GM21737 (cell line): ENCODE results near the gene MORN1.
"Not testable (repeated sequence)": the region's sequence is repeated elsewhere in the genome, so short reads cannot be mapped to it uniquely, and the experiment has no call there.

Experiments
- ATAC-seq: cut with Tn5 transposase; IDR thresholded peaks from one replicate; pipeline ENCODE4 v1.9.1; 2021; ENCODE audit warnings: mild to moderate bottlenecking, moderate library complexity; ENCODE audit not compliant: unreplicated experiment

Gene MORN1

DNA sequence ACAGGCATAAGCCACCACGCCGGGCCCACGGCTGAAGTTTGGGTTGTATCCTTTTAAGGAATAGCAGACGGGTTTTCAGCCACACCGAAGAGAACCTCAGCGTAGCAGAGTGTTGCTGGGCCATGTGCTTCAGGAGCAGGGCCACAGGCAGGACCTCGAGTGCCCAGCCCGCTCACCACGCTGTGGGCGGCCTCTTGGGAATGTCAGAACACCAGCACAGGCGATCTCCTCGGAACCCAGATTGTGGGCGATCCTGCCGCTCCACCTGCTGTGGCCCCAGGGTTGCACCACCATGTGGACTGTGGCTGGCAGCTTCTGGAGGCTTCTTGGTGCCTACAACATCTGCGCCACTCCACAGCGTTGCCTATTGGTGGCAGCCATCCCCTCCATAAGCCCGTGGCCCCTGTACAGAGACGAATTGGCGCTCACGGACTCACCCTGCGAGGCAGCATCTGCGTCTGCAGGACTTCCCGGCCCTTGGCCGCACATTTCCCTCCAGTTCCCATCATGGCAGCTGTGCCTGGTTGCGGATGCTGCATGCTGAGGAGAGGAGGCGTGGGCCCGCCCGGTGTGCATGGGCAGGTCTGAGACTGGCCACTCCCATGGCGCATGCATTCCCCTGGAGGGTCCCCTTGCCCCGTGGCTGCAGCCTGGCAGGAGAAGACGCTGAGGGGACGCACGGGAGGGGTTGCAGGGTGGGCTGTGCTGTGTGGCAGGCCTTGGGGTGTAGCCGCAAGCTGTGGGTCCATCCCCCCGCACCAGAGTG is 93.9 kb downstream of the MORN1 start:
- no peak for ATAC-seq

DNA sequence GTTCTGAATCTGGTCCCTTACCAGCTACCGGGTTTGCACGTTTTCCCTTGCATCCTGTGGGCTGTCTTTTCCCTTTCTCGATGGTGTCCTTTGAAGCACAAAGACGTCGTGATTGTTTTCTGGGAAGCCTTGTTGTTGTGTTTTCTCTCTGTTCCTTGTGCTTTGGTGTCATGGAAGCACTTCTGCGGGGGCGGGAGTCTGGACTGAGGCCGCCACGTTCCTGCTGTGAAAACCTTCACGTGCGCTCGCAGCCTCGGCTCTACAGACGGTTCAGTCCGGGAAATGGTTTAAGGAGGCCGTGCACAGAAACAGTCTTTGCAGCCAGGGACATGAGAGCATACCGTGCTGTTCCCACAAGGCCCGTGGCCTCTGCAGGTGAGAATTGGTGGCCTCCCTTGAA is 94.7 kb downstream of the MORN1 start:
- no peak for ATAC-seq

DNA sequence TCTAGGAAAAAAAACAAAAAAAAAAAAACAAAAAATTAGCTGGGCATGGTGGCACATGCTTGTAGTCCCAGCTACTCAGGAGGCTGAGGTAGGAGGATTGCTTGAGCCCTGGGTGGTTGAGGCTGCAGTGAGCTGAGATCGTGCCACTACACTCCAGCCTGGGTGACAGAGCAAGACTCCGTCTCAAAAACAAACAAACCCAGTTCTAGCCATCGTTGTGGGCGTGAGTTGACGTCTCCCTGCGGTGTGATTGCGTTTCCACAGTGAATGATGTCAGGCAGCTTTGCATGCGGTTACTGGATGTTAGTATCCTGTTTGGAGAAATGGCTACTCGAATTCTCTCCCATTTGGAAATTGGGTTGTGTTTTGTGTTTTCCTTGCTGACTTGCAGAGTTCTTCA is 95.1 kb downstream of the MORN1 start:
- not testable (repeated sequence) for ATAC-seq

DNA sequence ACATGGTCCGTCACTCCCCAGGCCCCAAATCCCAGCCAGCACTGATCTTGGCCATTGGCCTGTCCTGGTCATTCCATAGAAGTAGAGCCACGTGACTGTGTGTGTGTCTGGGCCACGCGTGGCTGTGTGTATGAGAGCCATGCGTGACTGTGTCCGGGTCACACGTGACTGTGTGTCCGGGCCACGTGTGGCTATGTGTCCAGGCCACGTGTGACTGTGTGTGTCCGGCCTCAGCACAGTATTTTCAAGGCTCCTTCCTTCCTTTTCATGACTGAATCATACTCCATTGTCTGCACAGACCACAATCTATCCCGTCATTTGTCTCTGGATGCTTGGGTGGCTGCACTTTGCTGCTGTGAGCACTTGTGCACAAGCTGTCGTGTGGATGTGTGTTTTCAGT is 95.8 kb downstream of the MORN1 start:
- no peak for ATAC-seq

DNA sequence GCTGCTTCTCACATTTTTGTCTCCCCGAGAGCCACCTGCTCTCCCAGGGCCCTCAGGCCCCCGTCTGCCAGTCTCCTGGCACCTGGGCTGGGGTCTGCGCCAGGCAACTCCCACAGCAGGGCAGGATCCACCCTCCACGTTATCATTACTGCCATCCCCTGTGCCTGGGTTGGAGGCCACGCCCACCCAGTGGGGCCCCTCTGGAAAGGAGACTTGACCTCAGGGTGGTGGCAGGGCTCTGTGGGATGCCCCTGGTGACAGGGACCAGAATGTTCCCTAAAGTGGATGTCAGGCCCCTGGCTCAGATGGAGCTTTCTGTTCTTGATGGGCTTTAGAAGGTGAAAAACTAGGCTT is 96.7 kb downstream of the MORN1 start:
- no peak for ATAC-seq

DNA sequence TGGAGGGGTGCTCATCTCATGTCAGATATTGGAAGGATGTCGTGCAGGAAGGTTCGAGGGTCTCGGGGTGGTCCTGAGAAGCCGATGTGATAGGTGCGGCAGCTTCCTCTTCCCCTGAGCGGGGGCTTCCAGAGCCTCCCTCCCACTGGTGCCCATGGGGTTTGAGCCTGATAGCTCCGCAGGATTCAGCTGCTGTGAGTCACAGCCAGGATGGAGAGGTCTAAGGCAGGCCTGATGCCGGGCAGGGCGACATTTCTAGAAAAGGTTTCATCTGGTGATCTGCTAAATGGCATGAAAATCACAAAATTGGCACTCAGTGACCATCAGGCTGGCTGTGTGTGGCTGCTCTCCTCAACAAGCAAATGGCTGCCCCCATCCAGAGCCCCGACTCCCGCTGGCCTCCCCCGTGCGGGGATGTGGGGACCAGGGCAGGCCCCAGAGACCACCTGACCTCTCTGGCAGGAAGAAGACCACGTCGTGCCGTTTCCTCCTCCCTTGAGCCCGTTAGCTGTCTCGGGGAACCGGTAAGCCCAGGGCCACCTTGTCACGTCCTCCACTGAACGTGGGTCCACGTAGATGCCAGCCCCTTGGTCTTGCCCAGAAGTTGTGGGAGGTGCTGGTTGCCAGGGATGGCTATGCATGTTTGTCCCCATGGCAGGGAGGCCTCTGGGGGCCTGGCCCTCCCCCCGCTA is 97.2 kb downstream of the MORN1 start:
- ATAC-seq, result no peak

DNA sequence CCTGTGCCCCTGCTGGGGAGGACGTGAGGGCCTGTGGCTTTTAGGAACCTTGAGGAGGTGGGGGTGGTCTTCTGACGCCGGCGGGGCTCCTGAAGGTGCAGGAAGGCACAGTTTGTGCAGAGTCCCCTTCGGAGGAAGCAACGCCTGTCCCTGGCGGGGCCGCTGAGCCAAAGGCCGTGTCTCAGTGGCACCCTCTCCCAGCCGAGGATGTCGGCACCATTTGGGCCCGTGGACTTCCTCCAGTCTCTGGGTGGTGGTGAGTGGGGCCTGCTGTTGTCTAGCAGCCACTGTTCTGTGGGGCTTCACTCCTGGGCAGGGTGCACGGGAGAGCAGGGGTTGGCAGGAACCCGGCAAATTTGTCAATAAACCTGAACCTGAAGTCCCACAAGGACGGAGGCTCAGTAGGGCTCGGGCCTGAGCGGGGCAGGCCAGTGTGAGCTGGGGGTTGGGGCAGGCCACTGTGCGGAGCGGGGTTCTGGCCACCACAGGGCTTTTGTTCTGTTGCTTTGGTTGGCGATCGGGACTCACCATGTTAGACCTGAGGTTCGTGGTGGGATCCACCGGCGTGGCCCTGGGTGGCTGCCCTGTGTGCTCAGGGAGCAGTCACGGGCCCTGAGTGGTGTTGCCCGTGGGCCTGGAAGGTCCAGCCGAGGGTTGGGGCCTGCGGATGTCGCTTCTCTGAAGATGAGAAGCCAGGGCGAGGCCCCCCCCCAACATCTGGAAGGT is 98.5 kb downstream of the MORN1 start:
- no peak for ATAC-seq

DNA sequence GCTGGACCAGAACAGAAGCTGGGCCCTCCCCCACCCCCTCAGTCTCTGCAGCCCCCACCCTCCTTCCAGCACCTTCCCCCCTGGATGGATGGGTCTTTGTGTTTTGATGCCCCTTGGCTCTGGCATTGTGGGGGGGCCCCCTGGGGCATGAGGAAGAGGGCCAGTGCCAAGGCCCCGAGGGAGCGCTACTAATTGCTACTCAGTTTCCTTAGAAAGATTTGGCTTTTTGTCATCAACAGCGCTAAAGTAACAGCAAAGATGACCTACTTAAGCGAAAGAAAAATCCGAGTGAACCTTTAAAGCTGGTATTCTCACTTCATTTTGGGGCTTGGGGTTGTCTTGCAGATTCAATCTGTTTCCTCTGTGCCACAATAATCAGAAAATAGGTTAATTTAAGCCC is 99.8 kb downstream of the MORN1 start:
- no peak for ATAC-seq

DNA sequence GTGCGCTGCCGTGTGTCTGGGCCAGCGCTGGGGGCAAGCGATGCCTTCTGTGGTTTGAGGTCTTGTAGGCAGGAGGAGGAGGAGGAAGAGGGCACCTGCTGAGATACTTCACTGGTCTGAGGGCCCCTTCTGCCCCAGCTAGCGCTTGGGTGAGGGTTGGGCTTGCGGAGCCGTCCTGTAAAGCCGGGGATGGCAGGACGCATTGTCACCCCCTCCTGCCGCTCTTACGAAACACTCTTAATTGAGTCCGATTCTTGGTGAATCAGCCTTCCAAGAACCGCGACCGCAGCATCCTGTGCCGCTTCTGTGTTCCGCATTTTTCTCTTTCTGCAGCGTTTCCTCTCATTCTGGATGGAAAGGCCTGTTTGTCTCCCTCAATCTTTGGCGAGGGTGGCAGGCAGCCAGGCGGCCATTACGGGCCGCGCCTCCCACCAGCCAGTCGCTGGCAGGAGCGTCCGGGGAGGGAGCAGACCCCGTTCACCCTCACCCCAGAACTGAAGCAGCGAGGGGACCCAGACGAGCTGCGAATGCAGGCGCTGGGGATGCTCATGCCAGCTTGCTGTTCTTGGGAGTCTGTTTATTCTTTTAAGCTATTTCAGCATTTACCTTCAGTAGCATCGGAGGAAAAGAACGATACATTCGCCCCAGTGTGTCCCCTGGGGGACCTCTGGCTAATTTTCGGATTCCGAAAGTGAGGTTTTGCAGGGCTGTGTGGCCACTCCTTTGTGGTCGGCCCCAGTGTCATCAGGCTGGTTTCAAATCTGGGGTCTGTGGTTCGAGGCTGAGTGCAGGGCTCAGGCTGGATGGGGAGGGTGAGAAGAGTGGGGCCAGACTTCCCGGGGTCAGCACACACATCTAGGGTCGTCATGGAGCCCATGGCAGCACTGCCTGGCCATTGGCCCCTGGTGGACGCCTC is 100.5 kb downstream of the MORN1 start:
- ATAC-seq, result peak; percentile 64

DNA sequence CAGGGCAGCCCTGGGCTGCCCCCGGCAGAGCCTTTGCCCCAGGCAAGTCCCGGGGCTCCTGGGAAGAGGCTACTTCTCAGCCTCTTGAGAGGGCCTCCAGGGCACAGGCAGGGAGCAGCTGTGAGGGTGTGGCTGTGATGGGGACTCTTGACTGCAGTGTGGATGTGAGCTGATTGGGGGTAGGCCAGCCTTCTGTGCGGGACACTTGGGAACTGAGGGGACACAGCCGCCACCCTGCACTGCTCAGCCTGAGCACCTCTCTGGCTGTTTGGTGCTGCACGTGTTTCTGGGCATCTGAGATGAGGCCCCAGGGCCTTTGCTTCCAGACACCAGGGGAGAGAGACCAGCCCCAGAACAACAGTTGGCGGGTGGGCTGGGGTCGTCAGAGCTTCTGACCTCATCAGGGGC is 101.2 kb downstream of the MORN1 start:
- no peak for ATAC-seq

DNA sequence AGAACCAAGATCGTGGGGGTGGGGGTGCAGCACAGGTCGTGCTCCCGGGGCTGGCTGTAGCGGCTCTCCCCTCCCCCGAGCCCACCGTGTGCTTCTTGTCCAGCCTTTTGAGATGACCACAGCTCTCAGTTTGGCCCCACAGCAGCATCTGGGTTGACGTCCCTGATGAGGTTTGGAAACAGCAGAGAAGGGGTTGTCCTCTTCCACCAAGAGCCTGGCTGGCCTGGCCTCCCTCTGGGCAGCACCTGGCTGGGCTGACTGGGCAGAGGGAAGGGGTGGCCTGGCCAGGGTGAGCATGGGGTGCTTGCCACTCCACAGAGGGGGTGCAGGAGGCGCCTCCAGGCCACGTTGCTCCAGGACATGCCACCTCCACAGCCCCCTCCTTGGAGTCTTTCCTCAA is 101.7 kb downstream of the MORN1 start:
- no peak for ATAC-seq

DNA sequence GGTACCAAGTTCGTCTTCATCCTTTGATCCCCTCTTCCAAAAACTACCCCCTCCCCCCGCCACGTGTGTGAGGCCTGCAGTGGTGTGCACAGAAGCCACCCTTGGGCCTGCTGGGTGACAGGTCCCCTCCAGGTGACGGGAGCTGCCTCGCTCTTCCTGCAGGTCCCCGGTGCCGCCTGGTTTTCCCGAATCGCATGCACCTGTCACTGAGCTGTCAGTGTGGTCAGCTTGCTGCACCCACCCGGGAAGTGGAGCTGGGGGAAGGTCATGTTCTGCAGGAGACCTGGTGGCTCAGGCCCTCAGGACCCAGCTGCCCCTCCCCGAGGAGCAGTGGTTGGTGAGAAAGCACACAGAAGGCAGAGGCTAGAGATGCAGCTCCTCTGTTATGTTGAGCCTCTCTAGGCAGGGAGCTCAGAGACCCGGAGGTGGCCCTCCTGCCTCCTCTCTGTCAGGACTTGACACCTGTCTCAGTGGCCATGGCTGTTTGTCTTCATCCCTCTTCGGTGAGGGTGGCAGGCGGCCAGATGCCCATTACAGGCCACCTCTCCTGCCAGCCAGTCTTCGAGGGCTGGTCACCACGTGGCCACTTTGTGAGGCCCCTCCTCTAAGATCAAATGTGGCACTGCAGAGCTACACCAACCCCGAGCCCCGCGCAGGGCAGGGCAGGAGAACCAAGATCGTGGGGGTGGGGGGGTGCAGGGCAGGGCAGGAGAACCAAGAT is 102.4 kb downstream of the MORN1 start:
- no peak for ATAC-seq

DNA sequence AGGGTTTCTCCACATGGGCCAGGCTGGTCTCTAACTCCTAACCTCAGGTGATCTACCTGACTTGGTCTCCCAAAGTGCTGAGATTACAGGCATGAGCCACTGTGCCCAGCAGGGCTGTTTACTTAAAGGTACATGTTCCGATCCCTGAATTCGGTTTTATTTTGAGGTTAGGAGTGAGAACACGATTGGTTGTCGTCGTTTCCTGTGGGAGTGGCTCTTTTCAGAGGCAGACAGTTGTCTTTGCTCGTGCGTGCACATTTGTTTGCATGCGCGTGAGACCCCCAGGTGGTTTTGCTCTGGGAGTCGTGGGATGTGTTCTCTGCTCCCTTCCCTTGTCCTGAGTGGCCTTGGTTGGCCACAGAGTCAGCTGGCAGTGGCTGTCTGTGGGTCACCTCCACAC is 103.0 kb downstream of the MORN1 start:
- no peak for ATAC-seq

DNA sequence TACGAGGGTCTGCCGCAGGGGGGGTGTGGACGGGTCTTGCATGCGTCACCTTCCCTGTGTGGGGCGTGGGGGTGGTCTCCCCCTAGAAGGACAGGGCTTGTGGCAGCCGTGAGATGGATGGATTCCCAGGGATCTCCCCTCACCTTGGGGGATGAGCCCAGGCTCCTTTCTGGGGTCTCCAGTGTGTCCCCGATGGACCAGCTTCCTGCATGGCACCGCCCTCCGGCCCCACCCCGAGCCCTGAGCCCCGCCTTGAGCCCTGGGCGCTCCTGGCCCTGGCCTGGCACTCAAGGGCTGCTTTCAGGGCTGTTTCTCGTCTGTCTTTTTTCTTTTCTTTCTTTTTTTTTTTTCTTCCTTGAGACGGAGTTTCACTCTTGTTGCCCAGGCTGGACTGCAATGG is 103.7 kb downstream of the MORN1 start:
- ATAC-seq, result no peak

DNA sequence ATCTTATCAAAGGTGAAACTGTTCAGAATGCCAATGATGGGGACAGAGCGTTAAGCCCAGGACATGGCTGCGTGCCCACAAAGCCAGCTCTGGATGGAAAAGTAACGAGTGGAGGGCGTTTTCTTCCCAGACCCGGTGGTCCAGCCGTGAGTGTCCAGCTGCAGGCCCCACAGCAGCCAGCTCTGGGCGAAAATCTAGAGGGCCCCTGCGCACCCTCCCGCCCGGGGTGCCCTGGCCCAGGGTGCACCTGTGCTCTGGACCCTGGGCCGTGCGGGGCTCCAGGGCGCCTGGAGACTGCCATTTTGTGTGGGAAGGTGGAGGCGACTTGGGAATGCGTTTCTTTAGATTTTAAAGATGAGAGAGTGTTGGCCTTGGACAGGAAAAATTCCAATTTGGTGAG is 104.4 kb downstream of the MORN1 start:
- no peak for ATAC-seq

DNA sequence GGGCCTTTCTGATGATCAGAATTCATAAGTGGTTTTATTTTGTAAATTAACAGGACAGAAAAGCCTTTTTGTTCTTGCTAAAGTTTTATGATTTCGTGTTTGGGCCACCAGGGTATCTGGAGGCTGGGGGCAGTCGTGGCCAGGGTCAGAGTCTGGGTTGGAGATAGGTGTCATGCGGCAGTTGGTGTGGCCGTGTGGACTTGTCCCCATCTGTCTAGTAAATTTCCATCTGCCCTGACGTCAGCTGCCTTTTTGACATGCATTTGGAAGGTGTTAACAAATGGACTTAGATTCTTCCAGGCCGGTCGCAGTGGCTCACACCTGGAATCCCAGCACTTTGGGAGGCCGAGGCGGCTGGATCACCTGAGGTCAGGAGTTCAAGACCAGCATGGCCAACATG is 106.4 kb downstream of the MORN1 start:
- ATAC-seq, result no peak

DNA sequence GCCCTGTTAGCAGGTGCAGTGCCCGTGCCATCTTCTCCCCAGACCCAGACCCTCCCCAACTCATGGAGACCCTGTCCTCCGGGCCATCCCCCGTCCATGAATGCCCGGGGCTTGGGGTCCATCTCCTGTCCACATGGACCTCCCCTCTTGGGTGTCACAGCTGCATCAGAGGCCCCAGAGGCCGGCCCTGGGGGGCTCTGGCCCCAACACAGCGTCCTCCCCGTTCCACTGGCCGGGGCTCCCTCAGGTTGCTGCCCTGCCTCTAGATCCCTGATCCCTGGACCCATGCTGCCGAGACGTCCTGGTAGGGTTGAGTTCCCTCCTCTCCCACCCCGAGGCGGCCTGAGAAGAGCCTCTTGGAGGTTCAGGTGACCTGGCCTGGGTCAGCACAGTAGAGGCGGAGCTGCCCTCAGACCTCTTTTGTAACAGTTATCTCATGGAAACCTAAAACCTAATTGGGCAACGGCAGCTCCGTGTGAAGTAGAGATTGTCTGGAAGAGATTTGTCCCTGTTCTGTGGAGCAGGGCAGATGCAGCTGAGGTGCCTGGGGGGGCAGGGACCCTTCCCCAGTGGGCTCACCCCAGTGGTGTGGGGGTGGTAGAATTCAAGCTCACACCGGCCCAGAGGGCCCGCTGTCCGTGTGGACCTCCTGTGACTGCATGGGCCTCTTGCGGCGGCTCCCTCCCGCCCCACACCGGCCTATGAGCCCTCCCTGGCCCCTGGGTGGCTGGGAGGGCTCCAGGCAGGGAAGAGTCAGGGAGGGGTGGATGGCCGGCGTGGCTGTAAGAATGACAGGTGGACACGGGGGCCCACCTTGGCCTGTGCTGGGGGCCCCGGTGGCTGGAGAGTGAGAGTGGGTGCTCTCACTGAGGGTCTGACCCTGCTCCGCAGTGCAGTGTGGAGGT is 107.1 kb downstream of the MORN1 start:
- ATAC-seq, result no peak

DNA sequence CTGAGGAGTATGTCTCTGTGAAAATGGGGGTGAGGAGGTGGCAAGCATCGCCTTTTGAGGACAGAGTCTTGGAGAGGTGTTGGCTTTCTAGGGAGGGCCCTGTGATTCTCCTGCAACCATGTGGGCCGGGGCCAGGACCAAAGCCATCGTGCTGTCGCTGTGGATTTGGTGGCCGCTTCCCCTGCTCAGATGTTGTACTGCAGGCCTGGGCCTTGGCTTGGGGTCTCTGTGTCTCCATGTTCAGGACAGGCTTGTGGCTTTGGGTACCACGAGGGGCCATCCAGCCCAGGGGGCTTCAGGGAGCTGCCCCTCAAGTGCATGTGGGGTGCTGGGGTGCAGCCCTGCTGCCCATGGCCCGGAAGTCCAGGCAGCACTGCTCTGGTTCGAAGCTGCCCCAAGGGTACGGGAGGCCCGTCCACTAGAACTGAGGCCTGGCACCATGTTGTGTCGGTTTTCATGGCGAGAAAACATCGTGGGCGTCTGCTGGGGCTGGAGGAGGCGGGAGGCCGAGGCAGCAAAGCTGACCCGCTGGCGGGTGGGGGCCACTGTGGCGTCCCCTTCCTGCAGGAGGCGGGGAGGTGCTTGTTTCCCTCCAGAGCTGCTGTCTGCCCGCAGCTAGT is 107.9 kb downstream of the MORN1 start:
- ATAC-seq, result no peak
